ENCODE measurements around the gene EVX2. TPM values are rescaled to one million over a fixed set of nuclear protein-coding genes. Genes with fewer than 3 reads are reported as not detected.

The EVX2 gene
- total RNA-seq, 2 experiments from 2014 or later, result not detected

GRCh38 chr2:176117823-176118371 lies 34.1 kb upstream of the EVX2 start:
- intact Hi-C loops (cut with micrococcal nuclease), result no loop called here
- DNase-seq (no peak), ATAC-seq (no peak)
- Mint-ChIP-seq H3K4me1 (ENCODE audit: low read depth) (peaks cover 5% of the 10 kb centered on the region), H3K27ac (no peak overlapping the region), H3K36me3 (ENCODE audit: low read depth) (no peaks in the 10 kb centered on the region), H3K4me3 (no peak overlapping the region), H3K9me3 (peaks cover 6% of the 10 kb centered on the region), H3K27me3 (peaks cover 79% of the 10 kb centered on the region)
- TF ChIP-seq CTCF (IDR thresholded peaks at IDR 0.05), result no peak
- POLR2A ChIA-PET, result no interaction called here
- CTCF ChIA-PET, result interaction anchor here (1.0 to 5.2 kb wide), 3 partner anchors 9 to 1031 kb away, joined by 3 to 28 read pairs (median 3); no protein-coding TSS in a partner anchor

DNA sequence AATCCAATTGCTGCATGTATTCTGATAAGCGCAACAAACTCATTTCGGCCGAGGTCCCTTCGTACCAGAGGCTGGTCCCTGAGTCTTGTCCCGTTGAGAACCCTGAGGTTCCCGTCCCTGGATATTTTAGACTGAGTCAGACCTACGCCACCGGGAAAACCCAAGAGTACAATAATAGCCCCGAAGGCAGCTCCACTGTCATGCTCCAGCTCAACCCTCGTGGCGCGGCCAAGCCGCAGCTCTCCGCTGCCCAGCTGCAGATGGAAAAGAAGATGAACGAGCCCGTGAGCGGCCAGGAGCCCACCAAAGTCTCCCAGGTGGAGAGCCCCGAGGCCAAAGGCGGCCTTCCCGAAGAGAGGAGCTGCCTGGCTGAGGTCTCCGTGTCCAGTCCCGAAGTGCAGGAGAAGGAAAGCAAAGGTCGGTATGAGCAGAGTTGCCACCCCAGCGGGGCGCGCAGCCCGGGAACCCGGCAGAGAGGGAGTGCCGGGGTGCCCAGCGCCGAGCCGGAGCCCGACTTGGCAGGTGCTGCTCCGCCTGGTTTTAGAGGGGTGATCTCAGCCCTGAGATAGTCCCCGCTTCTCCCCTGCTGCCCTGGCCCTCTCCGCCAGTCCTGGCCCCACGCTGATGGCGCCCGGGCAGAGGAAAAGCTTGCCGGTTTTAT lies 33.5 kb upstream of the EVX2 start:
- peaks cover 6% of the 10 kb centered on the region for H3K9me3 Mint-ChIP-seq
- peaks cover 4% of the 10 kb centered on the region for H3K4me1 Mint-ChIP-seq (ENCODE audit: low read depth)
- ChIA-PET POLR2A (no interaction called here), CTCF (interaction anchor here (1.0 to 5.2 kb wide), 2 partner anchors 9 to 1031 kb away, joined by 3 to 28 read pairs; no protein-coding TSS in a partner anchor)
- DNase-seq (no peak), ATAC-seq (no peak)
- no peaks in the 10 kb centered on the region for H3K36me3 Mint-ChIP-seq (ENCODE audit: low read depth)
- no peak for TF ChIP-seq CTCF (IDR thresholded peaks at IDR 0.05)
- no peak overlapping the region for H3K4me3 Mint-ChIP-seq
- H3K27ac Mint-ChIP-seq, result no peak overlapping the region
- H3K27me3 Mint-ChIP-seq, result peaks cover 82% of the 10 kb centered on the region
- intact Hi-C loops (cut with micrococcal nuclease), result no loop called here

DNA sequence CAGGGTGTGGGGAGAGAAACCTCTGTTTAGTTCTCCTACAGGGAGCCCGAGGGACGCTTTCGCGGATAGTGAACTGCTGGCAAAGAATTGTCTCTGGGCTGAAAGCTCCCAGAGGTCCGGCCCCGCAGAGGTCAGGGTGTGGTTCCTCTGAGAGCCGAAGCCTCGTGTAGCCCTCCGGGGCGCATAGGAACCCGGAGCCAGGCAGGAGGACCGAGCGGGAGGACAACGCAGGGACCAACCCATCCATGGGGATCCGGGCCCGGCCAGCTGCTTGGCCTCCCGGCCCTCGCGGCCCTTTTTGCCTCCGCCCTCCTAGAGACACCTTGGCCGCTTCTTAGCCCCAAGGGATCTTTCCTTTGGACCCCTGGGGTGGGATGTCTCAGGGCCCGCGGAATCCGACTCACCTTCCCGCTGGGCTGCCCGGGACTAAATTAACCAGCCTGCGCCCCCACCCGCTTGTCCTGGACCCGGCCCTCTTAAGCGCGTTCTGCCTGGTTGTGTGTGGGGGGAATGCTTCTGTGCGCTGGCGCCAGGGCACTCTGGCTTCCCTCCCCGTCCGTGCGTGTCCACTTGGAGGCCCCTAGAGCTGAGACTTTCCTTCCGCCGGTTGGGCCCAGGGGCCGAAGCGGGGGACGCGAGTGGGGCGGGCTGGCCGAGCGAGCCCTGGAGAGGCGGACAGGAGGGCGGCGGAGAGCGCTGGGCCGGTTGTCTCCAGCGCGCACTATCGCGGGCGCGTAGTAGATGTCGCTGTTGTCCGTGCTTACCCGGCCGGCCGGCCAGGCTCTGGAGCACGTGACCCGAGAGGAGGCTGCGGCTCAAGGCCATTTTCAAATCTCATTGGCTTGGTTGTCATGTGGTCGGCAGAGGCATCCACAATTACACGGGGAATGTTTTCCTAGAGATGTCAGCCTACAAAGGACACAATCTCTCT lies 32.4 kb upstream of the EVX2 start, which contains the start of gene HOXD10:
TSS of gene HOXD10 (plus strand) at position 896 of the 931 bp plus-strand sequence. CDS start 56 bp downstream, outside the sequence.
- peaks cover 89% of the 10 kb centered on the region for H3K27me3 Mint-ChIP-seq
- peaks cover 5% of the 10 kb centered on the region for H3K4me1 Mint-ChIP-seq (ENCODE audit: low read depth)
- H3K36me3 Mint-ChIP-seq (ENCODE audit: low read depth), result no peaks in the 10 kb centered on the region
- no peak for ATAC-seq
- H3K4me3 Mint-ChIP-seq, result no peak within 1 kb of the TSS
- intact Hi-C loops (cut with micrococcal nuclease), result no loop called here
- CTCF ChIA-PET, result interaction anchor here (5.2 kb wide), 1 partner anchor 11 kb away, joined by 28 read pairs; no protein-coding TSS in a partner anchor
- DNase-seq, result no peak
- TF ChIP-seq CTCF (IDR thresholded peaks at IDR 0.05), result no peak
- H3K27ac Mint-ChIP-seq, result no peak within 1 kb of the TSS
- H3K9me3 Mint-ChIP-seq, result peaks cover 6% of the 10 kb centered on the region
- POLR2A ChIA-PET, result no interaction called here

DNA sequence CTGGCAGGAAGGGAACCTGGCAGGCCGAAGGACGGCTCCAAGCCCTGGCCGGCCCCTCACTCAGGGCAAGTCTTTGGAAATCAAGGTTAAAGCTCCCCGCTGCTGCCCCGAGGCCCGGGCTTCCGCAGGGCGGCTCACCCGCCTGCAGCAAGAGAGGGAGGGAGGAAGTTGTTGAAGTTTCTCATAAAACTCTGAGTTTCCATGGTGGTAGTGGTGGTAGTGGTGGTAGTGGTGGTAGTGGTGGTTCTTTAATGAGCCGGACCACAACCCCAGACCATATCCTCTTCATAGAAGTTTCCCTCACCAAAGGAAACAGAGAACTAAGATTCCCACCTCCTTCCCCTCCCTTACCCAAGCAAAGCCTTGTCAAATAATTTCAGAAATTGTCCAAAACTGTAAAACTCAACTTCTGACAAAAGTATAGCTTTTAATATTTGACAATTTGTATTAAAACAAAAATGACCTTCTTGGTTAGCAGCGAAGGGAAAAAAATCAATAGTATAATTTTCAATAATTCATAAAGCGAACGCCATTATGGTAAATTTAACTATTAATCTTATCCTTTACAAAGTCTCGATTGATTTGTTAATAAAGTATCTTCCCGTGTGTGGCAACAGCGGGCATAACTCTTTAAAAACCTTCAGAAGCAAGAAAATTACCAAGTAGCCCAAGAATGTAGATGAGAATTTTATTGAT lies 31.3 kb upstream of the EVX2 start:
- H3K27ac Mint-ChIP-seq, result no peak overlapping the region
- H3K9me3 Mint-ChIP-seq, result peaks cover 6% of the 10 kb centered on the region
- H3K36me3 Mint-ChIP-seq (ENCODE audit: low read depth), result no peaks in the 10 kb centered on the region
- ATAC-seq (no peak), DNase-seq (no peak)
- H3K4me1 Mint-ChIP-seq (ENCODE audit: low read depth), result peaks cover 7% of the 10 kb centered on the region
- no peak overlapping the region for H3K4me3 Mint-ChIP-seq
- ChIA-PET POLR2A (interaction anchor here (0.6 to 0.8 kb wide), 2 partner anchors 14 to 79 kb away, joined by 3 read pairs; no protein-coding TSS in a partner anchor), CTCF (interaction anchor here (1.3 to 5.2 kb wide), 2 partner anchors 12 to 16 kb away, joined by 3 to 28 read pairs; no protein-coding TSS in a partner anchor)
- no peak for TF ChIP-seq CTCF (IDR thresholded peaks at IDR 0.05)
- peaks cover 88% of the 10 kb centered on the region for H3K27me3 Mint-ChIP-seq
- intact Hi-C loops (cut with micrococcal nuclease), result no loop called here
